ENCODE data around the gene PKP3.
"Not testable (repeated sequence)": the region's sequence is repeated elsewhere in the genome, so short reads cannot be mapped to it uniquely, and the experiment has no call there.

PKP3 gene

GRCh38 chr11:362642-363442 lies 31.2 kb upstream of the PKP3 start:
- DNase-seq (ENCODE audit: low spot score): no peak

GRCh38 chr11:363443-363805 lies 30.6 kb upstream of the PKP3 start:
- not testable (repeated sequence) for DNase-seq (ENCODE audit: low spot score)

GRCh38 chr11:363948-364761 lies 29.9 kb upstream of the PKP3 start:
- DNase-seq (ENCODE audit: low spot score): peak; percentile 80

- DNase-seq (ENCODE audit: low spot score): no peak
Measured at GRCh38 chr11:364991-365725, 28.9 kb upstream of the PKP3 start.

- DNase-seq (ENCODE audit: low spot score): no peak
Measured at GRCh38 chr11:365831-366230, 28.2 kb upstream of the PKP3 start.

GRCh38 chr11:367956-368413 lies 26.0 kb upstream of the PKP3 start:
- no peak for DNase-seq (ENCODE audit: low spot score)

GRCh38 chr11:368414-369335 lies 25.3 kb upstream of the PKP3 start:
- no peak for DNase-seq (ENCODE audit: low spot score)

GRCh38 chr11:369336-370018 lies 24.5 kb upstream of the PKP3 start, which contains the start of gene B4GALNT4:
B4GALNT4 (plus strand) TSS chr11:369499; CDS start chr11:369804, 305 bp downstream.
- DNase-seq (ENCODE audit: low spot score): peak; percentile 91

GRCh38 chr11:370070-370941 lies 23.7 kb upstream of the PKP3 start:
- DNase-seq (ENCODE audit: low spot score): peak; percentile 87

GRCh38 chr11:371051-371450 lies 23.0 kb upstream of the PKP3 start:
- no peak for DNase-seq (ENCODE audit: low spot score)

GRCh38 chr11:371716-372590 lies 22.1 kb upstream of the PKP3 start:
- no peak for DNase-seq (ENCODE audit: low spot score)

GRCh38 chr11:372809-373715 lies 20.9 kb upstream of the PKP3 start:
- DNase-seq (ENCODE audit: low spot score): no peak

GRCh38 chr11:373716-374551 lies 20.1 kb upstream of the PKP3 start:
- DNase-seq (ENCODE audit: low spot score): no peak

- no peak for DNase-seq (ENCODE audit: low spot score)
Measured at GRCh38 chr11:375065-376025, 18.7 kb upstream of the PKP3 start.

GRCh38 chr11:376531-377173 lies 17.4 kb upstream of the PKP3 start:
- DNase-seq (ENCODE audit: low spot score): no peak
